SK-N-SH (cell line): ENCODE measurements around the gene INAVA.

Experiments used
- POLR2AphosphoS5 ChIP-seq: IDR thresholded peaks from 2 replicates; pipeline ENCODE4 v1.6.1; 2012; ENCODE audit warnings: low read depth, low read length
- SIN3A ChIP-seq: IDR thresholded peaks from 2 replicates; pipeline ENCODE4 v1.6.1; 2012; ENCODE audit warnings: low read depth, mild to moderate bottlenecking, low read length, moderate library complexity, borderline replicate concordance
- SMC3 ChIP-seq: IDR thresholded peaks from 2 replicates; pipeline ENCODE4 v1.6.1; 2012; ENCODE audit warnings: low read depth, low read length, improper control_type of control experiment
- TF ChIP-seq, protein P1 (sequence below): fragments of 200-600 bp; sonication (generic); IDR thresholded peaks from 2 replicates; pipeline ENCODE4 v1.6.1; 2017; ENCODE audit warnings: antibody characterized with exemption, mild to moderate bottlenecking, moderate library complexity

DNA sequence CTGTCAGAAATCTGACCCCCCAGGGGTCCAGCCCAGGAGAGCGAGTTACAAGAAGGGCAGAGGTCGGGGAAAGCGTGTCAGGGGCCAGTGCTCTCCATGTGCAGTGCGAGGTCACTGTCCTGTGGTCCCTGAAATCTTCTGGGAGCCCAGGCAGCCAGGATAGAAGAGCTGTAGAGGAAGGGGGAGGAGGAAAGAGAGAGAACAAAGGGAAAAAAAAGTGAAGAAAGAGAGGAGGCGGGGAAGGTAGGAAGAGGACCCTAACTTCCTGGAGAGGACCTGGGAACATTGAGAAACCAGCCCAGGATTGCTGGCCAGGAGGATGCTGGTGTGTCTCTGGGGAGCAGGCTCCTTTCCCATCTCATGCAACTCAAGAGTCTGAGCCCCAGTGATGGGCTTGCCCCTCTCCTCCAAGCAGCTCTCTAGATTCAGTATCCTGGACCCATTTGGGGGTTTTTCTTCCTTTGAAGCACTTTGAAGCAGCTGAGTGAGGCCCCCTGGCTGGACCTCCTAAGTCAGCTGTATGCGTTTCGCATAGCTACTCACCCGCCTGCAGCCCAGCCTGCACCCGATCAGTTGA lies 6.8 kb upstream of the INAVA start:
- TF ChIP-seq, protein P1, sequence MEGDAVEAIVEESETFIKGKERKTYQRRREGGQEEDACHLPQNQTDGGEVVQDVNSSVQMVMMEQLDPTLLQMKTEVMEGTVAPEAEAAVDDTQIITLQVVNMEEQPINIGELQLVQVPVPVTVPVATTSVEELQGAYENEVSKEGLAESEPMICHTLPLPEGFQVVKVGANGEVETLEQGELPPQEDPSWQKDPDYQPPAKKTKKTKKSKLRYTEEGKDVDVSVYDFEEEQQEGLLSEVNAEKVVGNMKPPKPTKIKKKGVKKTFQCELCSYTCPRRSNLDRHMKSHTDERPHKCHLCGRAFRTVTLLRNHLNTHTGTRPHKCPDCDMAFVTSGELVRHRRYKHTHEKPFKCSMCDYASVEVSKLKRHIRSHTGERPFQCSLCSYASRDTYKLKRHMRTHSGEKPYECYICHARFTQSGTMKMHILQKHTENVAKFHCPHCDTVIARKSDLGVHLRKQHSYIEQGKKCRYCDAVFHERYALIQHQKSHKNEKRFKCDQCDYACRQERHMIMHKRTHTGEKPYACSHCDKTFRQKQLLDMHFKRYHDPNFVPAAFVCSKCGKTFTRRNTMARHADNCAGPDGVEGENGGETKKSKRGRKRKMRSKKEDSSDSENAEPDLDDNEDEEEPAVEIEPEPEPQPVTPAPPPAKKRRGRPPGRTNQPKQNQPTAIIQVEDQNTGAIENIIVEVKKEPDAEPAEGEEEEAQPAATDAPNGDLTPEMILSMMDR, result no peak
- TF ChIP-seq SMC3 (no peak), SIN3A (no peak), POLR2AphosphoS5 (no peak)
